Coronary artery (tissue), 2 donors: ENCODE measurements around the gene ANKRD23.

Experiments used
- DNase-seq: peaks from one replicate; pipeline ENCODE4 v3.0.0-alpha.2; 2017; ENCODE audit warnings: low spot score
- H3K27ac ChIP-seq, 2 donors: fragments of 200-600 bp; sonication (generic); one replicate each; pipeline ENCODE4 v1.5.1; 2016 to 2019
- H3K4me3 ChIP-seq: fragments of 200-600 bp; sonication (generic); 2 replicates; pipeline ENCODE4 v1.5.1; 2016; ENCODE audit warnings: mild to moderate bottlenecking, moderate library complexity
- CTCF ChIP-seq: fragments of 200-600 bp; sonication (generic); IDR thresholded peaks from one replicate; pipeline ENCODE4 v1.5.1; 2019; ENCODE audit warnings: antibody characterized with exemption

The ANKRD23 gene

GRCh38 chr2:96817882-96818281, 25.9 kb downstream of the ANKRD23 start:
- Histone ChIP-seq H3K4me3 (peak overlapping the region; percentile 88), H3K27ac (no peak overlapping the region)
- no peak for TF ChIP-seq CTCF
- DNase-seq, result no peak

- Histone ChIP-seq H3K4me3 (peak overlapping the region; percentile 88), H3K27ac (peak overlapping the region in 1 of 2 donors; percentile 97)
- TF ChIP-seq CTCF, result no peak
- no peak for DNase-seq
These were observed 26.8 kb downstream of the ANKRD23 start for GRCh38 chr2:96816836-96817702.

GRCh38 chr2:96816127-96816835, 27.5 kb downstream of the ANKRD23 start, which contains the start of gene CNNM3:
Gene CNNM3, plus strand, starts transcription at chr2:96816268. Its CDS starts 10 bp downstream, at chr2:96816278.
- Histone ChIP-seq H3K4me3 (peak within 1 kb of the TSS; percentile 88), H3K27ac (peak within 1 kb of the TSS; percentile 92 to 97)
- peak; percentile 54 for TF ChIP-seq CTCF
- DNase-seq, result peak; percentile 97

GRCh38 chr2:96815326-96816126, 28.3 kb downstream of the ANKRD23 start:
- DNase-seq, result no peak
- Histone ChIP-seq H3K4me3 (peak overlapping the region; percentile 88), H3K27ac (peak overlapping the region; percentile 92 to 97)
- no peak for TF ChIP-seq CTCF

- H3K27ac ChIP-seq, result no peak overlapping the region
- no peak for DNase-seq
- no peak for TF ChIP-seq CTCF
- no peak overlapping the region for H3K4me3 ChIP-seq
These were observed 30.2 kb downstream of the ANKRD23 start for GRCh38 chr2:96813656-96814055.

- H3K4me3 ChIP-seq, result no peak overlapping the region
- H3K27ac ChIP-seq, result peak overlapping the region; percentile 41 to 42
- TF ChIP-seq CTCF, result no peak
- DNase-seq, result no peak
These were observed 31.9 kb downstream of the ANKRD23 start for GRCh38 chr2:96811917-96812316.
